ENCODE results near the gene ARL11. TPM values are rescaled to one million over a fixed set of nuclear protein-coding genes. Genes with fewer than 3 reads are reported as not detected.
"Not testable (repeated sequence)": the region's sequence is repeated elsewhere in the genome, so short reads cannot be mapped to it uniquely, and the experiment has no call there.

ARL11 gene
- polyA plus RNA-seq, result 1 to 10 TPM in 1 of 3 donors, under 1 TPM in 2; 0.27 to 1.3 (median 0.38) TPM

- H3K9me3 Mint-ChIP-seq, result no peaks in the 10 kb centered on the region
- DNase-seq, result peak; percentile 13 to 32 (median 17)
- H3K4me3 Mint-ChIP-seq, result peak within 1 kb of the TSS; percentile 64 to 87 (median 69)
- no peaks in the 10 kb centered on the region for H3K36me3 Mint-ChIP-seq
- peaks cover 8 to 9% of the 10 kb centered on the region in 2 donors for H3K4me1 Mint-ChIP-seq
- peaks cover 0 to 2% (median 0%) of the 10 kb centered on the region in 3 donors for H3K27me3 Mint-ChIP-seq (ENCODE audit: low read depth in 3 of 3)
- peak within 1 kb of the TSS in 5 of 6 donors; percentile 5 to 57 (median 45) for H3K27ac Mint-ChIP-seq
Measured at GRCh38 chr13:49627831-49628652, at the start of gene ARL11. ARL11 (plus strand) TSS chr13:49628507; CDS start chr13:49630448, 1,941 bp downstream.

GRCh38 chr13:49579501-49579900, 48.8 kb upstream of the ARL11 start:
- Mint-ChIP-seq H3K9me3 (no peaks in the 10 kb centered on the region), H3K27me3 (ENCODE audit: low read depth in 3 of 3) (no peaks in the 10 kb centered on the region), H3K4me1 (peaks cover 4 to 22% of the 10 kb centered on the region in 2 donors), H3K27ac (no peak overlapping the region), H3K36me3 (peaks cover 9 to 26% (median 15%) of the 10 kb centered on the region in 3 donors), H3K4me3 (no peak overlapping the region)
- no peak for DNase-seq

DNA sequence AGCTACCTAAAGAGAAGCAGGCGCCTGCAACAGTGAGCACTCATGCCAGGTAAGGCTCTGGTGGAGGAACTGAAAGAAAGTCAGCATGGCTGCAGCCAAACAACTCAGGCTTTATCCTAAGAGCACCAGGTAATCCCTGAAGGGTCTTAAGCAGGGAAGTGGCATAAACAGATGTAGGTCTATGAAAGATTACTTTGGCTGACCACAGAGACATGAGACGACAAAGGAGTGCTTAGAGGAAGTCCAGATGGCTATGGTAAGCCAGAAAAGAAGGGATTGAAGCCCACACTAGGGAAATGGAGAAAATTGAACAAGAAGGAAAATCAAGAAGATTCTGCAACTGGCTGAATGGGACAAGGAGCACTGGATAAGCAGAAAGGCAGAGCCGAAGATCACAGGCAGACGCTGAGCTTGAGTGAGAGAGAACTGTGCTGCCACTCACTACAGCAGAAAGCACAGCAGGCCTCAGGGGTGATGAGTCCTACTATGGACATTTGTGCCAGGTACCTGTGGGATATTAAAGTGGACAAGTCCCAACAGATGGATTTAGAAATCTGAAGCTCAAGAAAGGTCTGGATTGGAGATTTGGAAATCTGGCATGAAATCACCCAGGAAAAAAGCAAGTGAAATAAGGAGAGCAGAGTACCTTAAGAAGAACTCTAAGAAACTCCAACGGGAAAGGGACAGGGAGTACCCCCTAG, 47.2 kb upstream of the ARL11 start:
- H3K4me1 Mint-ChIP-seq, result peaks cover 11 to 33% of the 10 kb centered on the region in 2 donors
- peaks cover 0 to 4% (median 0%) of the 10 kb centered on the region in 3 donors for H3K27me3 Mint-ChIP-seq (ENCODE audit: low read depth in 3 of 3)
- H3K4me3 Mint-ChIP-seq, result no peak overlapping the region
- peak overlapping the region in 1 of 6 donors; percentile 13 for H3K27ac Mint-ChIP-seq
- H3K36me3 Mint-ChIP-seq, result peaks cover 9 to 26% (median 15%) of the 10 kb centered on the region in 3 donors
- DNase-seq, result no peak
- H3K9me3 Mint-ChIP-seq, result no peaks in the 10 kb centered on the region

DNA sequence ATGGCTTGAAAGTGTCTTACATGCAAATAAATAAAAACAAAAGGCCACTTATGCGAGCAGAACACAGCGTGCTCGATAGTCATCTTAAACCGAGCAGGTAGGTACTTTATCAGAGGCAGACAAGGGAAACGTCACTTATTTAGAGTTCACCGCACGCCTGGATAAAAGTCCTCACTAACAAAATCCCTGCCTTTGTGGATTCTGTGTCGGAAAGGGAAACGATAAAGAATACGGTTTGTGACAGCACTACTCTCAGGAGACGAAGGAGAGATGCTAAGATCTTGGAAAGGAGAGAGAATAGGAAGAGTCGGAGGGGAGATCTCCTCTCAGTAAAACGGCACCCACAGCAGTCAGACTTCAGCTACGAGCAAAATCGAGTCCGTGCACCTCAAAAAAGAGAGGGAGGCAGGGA, 43.5 kb upstream of the ARL11 start:
- H3K4me1 Mint-ChIP-seq, result peaks cover 11 to 41% of the 10 kb centered on the region in 2 donors
- peaks cover 0 to 4% (median 0%) of the 10 kb centered on the region in 3 donors for H3K27me3 Mint-ChIP-seq (ENCODE audit: low read depth in 3 of 3)
- peak overlapping the region; percentile 86 to 96 (median 90) for H3K4me3 Mint-ChIP-seq
- peak overlapping the region; percentile 73 to 90 (median 88) for H3K27ac Mint-ChIP-seq
- peaks cover 9 to 14% (median 12%) of the 10 kb centered on the region in 3 donors for H3K36me3 Mint-ChIP-seq
- DNase-seq, result peak in 1 of 3 donors; percentile 5
- H3K9me3 Mint-ChIP-seq, result no peaks in the 10 kb centered on the region

- Mint-ChIP-seq H3K4me1 (peaks cover 11 to 41% of the 10 kb centered on the region in 2 donors), H3K27ac (peak within 1 kb of the TSS; percentile 73 to 90 (median 88)), H3K36me3 (peaks cover 8 to 11% (median 9%) of the 10 kb centered on the region in 3 donors), H3K27me3 (ENCODE audit: low read depth in 3 of 3) (peaks cover 0 to 4% (median 0%) of the 10 kb centered on the region in 3 donors), H3K9me3 (no peaks in the 10 kb centered on the region), H3K4me3 (peak within 1 kb of the TSS; percentile 86 to 96 (median 90))
- DNase-seq, result peak; percentile 70 to 78 (median 73)
Measured at GRCh38 chr13:49585220-49586157, 42.8 kb upstream of the ARL11 start, which contains the start of gene RCBTB1. RCBTB1 (minus strand) TSS chr13:49585558; CDS start chr13:49567279, 18,279 bp downstream.

DNA sequence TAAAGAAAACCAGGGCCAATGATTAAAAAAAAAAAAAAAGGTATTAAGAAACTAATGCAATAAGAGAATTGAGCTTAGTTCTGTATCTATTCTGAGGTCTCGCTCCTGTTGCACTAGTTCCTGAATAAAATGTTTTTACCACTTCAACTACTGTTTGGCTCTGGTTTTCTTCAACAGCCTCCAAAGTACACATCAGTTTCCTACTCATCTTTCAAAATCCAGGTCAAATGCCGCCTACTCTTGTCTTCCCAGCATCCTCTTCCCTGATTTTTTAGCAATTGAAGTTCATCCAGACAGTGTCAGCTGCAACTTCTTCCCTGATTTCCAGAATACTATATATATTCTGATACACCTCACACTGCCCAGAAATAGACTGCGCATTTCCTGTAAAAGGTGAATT, 41.6 kb upstream of the ARL11 start:
- no peaks in the 10 kb centered on the region for H3K9me3 Mint-ChIP-seq
- peak overlapping the region; percentile 84 to 96 (median 89) for H3K4me3 Mint-ChIP-seq
- DNase-seq, result no peak
- peaks cover 11 to 32% of the 10 kb centered on the region in 2 donors for H3K4me1 Mint-ChIP-seq
- H3K27ac Mint-ChIP-seq, result peak overlapping the region in 5 of 6 donors; percentile 9 to 86 (median 55)
- H3K27me3 Mint-ChIP-seq (ENCODE audit: low read depth in 3 of 3), result peaks cover 0 to 4% (median 0%) of the 10 kb centered on the region in 3 donors
- peaks cover 0 to 2% (median 2%) of the 10 kb centered on the region in 3 donors for H3K36me3 Mint-ChIP-seq

DNA sequence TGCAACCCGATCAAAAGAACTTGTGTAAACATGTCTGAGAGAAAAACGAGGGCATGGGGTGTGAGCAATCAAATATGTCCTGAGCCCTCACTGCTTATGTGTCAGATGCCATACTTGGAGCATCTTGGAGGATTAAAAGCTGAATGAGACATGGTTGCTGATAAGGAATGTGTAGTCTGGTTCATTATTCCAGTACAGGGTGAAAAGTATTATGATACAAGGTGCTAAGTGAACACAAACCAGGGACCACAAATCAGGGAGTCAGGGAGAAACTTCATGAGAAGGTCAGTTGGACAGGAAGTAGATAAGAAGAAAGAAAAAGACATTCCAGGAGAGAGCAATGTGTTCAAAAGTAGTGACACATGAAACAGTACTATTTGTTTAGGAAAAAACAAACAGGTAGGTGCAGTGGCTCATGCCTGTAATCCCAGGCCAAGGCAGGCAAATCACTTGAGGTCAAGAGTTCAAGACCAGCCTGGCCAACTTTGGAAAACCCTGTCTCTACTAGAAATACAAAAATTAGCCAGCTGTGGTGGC, 40.9 kb upstream of the ARL11 start:
- no peaks in the 10 kb centered on the region for H3K9me3 Mint-ChIP-seq
- H3K36me3 Mint-ChIP-seq, result no peaks in the 10 kb centered on the region
- H3K27me3 Mint-ChIP-seq (ENCODE audit: low read depth in 3 of 3), result peaks cover 0 to 4% (median 0%) of the 10 kb centered on the region in 3 donors
- no peak for DNase-seq
- no peak overlapping the region for H3K27ac Mint-ChIP-seq
- no peak overlapping the region for H3K4me3 Mint-ChIP-seq
- peaks cover 11 to 28% of the 10 kb centered on the region in 2 donors for H3K4me1 Mint-ChIP-seq

GRCh38 chr13:49590714-49591113, 37.6 kb upstream of the ARL11 start:
- DNase-seq; H3K27me3 Mint-ChIP-seq (ENCODE audit: low read depth in 3 of 3); H3K9me3 Mint-ChIP-seq; H3K36me3 Mint-ChIP-seq; H3K27ac Mint-ChIP-seq; H3K4me3 Mint-ChIP-seq: not testable (repeated sequence)
- peaks cover 2 to 12% of the 10 kb centered on the region in 2 donors for H3K4me1 Mint-ChIP-seq

DNA sequence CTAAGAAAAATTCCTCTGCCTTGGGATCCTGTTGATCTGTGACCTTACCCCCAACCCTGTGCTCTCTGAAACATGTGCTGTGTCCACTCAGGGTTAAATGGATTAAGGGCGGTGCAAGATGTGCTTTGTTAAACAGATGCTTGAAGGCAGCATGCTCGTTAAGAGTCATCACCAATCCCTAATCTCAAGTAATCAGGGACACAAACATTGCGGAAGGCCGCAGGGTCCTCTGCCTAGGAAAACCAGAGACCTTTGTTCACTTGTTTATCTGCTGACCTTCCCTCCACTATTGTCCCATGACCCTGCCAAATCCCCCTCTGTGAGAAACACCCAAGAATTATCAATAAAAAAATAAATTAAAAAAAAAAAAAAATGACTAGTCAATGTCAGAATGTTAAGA, 34.4 kb upstream of the ARL11 start:
- not testable (repeated sequence) for DNase-seq; H3K4me1 Mint-ChIP-seq; H3K4me3 Mint-ChIP-seq; H3K36me3 Mint-ChIP-seq; H3K27ac Mint-ChIP-seq; H3K9me3 Mint-ChIP-seq; H3K27me3 Mint-ChIP-seq (ENCODE audit: low read depth in 3 of 3)

GRCh38 chr13:49594576-49594975, 33.7 kb upstream of the ARL11 start:
- H3K27ac Mint-ChIP-seq, result no peak overlapping the region
- no peaks in the 10 kb centered on the region for H3K4me1 Mint-ChIP-seq

DNA sequence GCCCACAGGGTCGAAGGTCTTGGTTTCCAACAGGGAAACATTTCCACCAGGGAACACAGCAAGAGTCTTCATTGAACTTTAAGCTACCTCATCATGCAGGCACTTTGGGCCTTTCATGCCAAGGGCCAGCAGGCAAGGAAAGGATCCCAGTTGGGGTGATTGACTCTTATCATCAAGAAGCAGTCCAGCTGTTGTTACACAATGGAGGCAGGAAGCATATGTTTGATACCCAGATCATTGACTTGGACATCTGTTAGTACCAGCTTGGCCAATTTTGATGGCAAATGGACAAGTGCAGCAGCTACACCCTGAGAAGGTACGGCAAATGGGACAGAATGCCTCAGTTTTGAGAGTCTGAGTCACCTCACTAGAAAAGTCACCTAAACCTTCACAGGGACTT, 32.1 kb upstream of the ARL11 start:
- no peak for DNase-seq
- Mint-ChIP-seq H3K9me3 (no peaks in the 10 kb centered on the region), H3K36me3 (no peaks in the 10 kb centered on the region), H3K4me3 (no peak overlapping the region), H3K27me3 (ENCODE audit: low read depth in 3 of 3) (peaks cover 0 to 6% (median 2%) of the 10 kb centered on the region in 3 donors), H3K4me1 (no peaks in the 10 kb centered on the region), H3K27ac (no peak overlapping the region)

More at GRCh38 chr13:49594576-49594975, 33.7 kb upstream of the ARL11 start:
- Mint-ChIP-seq H3K9me3 (no peaks in the 10 kb centered on the region), H3K27me3 (ENCODE audit: low read depth in 3 of 3) (peaks cover 0 to 6% (median 2%) of the 10 kb centered on the region in 3 donors), H3K4me3 (no peak overlapping the region), H3K36me3 (no peaks in the 10 kb centered on the region)
- no peak for DNase-seq

DNA sequence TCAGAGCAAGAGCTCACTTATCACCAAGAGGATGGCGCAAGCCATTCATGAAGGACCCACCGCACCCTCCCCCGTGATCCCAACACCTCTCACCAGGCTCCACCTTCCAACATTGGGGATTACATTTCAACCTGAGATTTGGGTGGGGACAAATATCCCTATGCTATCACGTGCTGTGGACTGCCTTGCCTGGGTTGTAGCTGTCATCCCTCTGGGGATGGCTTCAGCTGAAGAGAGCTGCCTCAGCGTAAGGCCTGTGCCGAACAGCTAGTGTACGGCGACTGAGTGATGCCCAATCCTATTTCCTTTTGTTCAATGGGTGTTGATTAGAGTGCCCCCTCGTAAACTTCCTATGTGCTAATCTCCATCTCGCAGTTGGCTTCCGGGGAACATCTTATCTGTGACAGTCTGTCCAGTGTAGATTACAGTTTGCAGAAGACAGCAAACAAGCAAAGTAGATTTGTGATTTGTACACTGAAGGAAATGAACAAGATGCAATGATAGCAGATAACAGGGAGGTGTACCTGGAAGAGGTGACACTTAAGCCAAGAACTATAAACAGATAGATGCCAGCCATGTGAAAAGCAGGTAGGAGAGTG, 31.2 kb upstream of the ARL11 start:
- Mint-ChIP-seq H3K27ac (no peak overlapping the region), H3K4me1 (no peaks in the 10 kb centered on the region), H3K9me3 (no peaks in the 10 kb centered on the region), H3K27me3 (ENCODE audit: low read depth in 3 of 3) (peaks cover 0 to 6% (median 2%) of the 10 kb centered on the region in 3 donors), H3K4me3 (no peak overlapping the region), H3K36me3 (no peaks in the 10 kb centered on the region)
- no peak for DNase-seq
